Inferior parietal cortex (tissue), 1 donor: Measurements from ENCODE around the gene SYT5.
"Not testable (repeated sequence)": the region's sequence is repeated elsewhere in the genome, so short reads cannot be mapped to it uniquely, and the experiment has no call there.

Source experiments
- DNase-seq: peaks from one replicate; pipeline ENCODE4 v3.0.0-alpha.2; 2016; ENCODE audit errors: extremely low spot score

Gene SYT5

GRCh38 chr19:55179606-55180484 lies at the start of gene SYT5:
Gene SYT5, minus strand, starts transcription at chr19:55180289. Its CDS starts 1,248 bp downstream, at chr19:55179041.
- DNase-seq, result no peak

GRCh38 chr19:55229789-55230182 lies 49.7 kb upstream of the SYT5 start:
- DNase-seq, result no peak

GRCh38 chr19:55229145-55229788 lies 49.2 kb upstream of the SYT5 start:
- no peak for DNase-seq

- DNase-seq, result no peak
Measured at GRCh38 chr19:55228403-55229031, 48.4 kb upstream of the SYT5 start, which contains the start of gene TMEM86B. Gene TMEM86B, minus strand, starts transcription at chr19:55228763. Its CDS starts 22 bp downstream, at chr19:55228741.

GRCh38 chr19:55228015-55228391 lies 47.9 kb upstream of the SYT5 start:
- DNase-seq, result no peak

- DNase-seq, result no peak
Measured at GRCh38 chr19:55227241-55228014, 47.3 kb upstream of the SYT5 start.

- DNase-seq, result no peak
Measured at GRCh38 chr19:55226788-55227187, 46.7 kb upstream of the SYT5 start.

- DNase-seq, result no peak
Measured at GRCh38 chr19:55226273-55226672, 46.2 kb upstream of the SYT5 start.

- DNase-seq, result no peak
Measured at GRCh38 chr19:55225415-55225958, 45.4 kb upstream of the SYT5 start.

- DNase-seq, result not testable (repeated sequence)
Measured at GRCh38 chr19:55224679-55225414, 44.8 kb upstream of the SYT5 start.

- DNase-seq, result no peak
Measured at GRCh38 chr19:55224038-55224665, 44.1 kb upstream of the SYT5 start.

GRCh38 chr19:55223291-55224037 lies 43.4 kb upstream of the SYT5 start:
- DNase-seq, result no peak

- DNase-seq, result no peak
Measured at GRCh38 chr19:55220525-55220924, 40.4 kb upstream of the SYT5 start.

- DNase-seq, result peak; percentile 92
Measured at GRCh38 chr19:55216461-55217198, 36.5 kb upstream of the SYT5 start.

GRCh38 chr19:55213547-55213946 lies 33.5 kb upstream of the SYT5 start:
- no peak for DNase-seq

GRCh38 chr19:55212447-55212846 lies 32.4 kb upstream of the SYT5 start:
- DNase-seq, result no peak

- DNase-seq, result no peak
Measured at GRCh38 chr19:55209693-55210472, 29.8 kb upstream of the SYT5 start.
